ENCODE measurements around the gene IPO5.

DNA sequence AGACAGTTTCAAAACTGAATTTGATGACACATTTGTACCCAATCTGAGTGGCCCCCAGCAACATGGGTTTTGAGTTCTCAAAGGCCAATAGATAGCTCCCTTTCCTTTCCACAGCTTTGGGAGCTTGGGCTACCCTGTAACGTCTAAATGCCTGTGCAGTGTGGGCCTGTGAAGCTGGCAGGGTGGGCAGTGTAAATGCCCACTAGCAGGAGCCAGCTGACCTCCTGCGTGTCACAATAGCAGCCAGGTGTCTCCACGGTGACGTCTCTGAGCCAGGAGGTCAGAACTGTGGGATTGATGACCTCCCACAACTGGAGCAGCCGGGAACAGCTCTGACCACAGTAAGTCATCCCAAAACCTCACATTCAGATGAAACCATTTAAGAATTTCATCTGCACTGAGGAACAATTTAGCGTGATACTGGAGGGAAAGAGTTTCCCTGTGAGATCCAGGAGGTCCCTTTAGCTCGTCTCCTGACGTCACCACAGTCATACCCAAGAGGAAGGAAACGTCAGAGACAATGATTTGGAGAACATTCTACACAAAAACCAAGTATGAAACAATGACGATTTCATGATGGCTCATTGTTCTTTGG lies at the start of gene IPO5:
- TF ChIP-seq, protein P1, sequence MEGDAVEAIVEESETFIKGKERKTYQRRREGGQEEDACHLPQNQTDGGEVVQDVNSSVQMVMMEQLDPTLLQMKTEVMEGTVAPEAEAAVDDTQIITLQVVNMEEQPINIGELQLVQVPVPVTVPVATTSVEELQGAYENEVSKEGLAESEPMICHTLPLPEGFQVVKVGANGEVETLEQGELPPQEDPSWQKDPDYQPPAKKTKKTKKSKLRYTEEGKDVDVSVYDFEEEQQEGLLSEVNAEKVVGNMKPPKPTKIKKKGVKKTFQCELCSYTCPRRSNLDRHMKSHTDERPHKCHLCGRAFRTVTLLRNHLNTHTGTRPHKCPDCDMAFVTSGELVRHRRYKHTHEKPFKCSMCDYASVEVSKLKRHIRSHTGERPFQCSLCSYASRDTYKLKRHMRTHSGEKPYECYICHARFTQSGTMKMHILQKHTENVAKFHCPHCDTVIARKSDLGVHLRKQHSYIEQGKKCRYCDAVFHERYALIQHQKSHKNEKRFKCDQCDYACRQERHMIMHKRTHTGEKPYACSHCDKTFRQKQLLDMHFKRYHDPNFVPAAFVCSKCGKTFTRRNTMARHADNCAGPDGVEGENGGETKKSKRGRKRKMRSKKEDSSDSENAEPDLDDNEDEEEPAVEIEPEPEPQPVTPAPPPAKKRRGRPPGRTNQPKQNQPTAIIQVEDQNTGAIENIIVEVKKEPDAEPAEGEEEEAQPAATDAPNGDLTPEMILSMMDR (IDR thresholded peaks at IDR 0.05), result no peak
- TF ChIP-seq YY1 (IDR thresholded peaks at IDR 0.05; ENCODE audit: low read depth) (no peak), EZH2phosphoT487 (IDR thresholded peaks at IDR 0.05; ENCODE audit: borderline replicate concordance, low read depth) (no peak), SMC3 (IDR thresholded peaks at IDR 0.05; ENCODE audit: low read depth, low read length) (no peak), POLR2AphosphoS5 (IDR thresholded peaks at IDR 0.05; ENCODE audit: low read depth, low read length) (no peak), CHD2 (IDR thresholded peaks at IDR 0.05; ENCODE audit: low read length, partially characterized antibody) (no peak), FOXJ3 (CRISPR knock-in tag; IDR thresholded peaks at IDR 0.05) (no peak), EP300 (IDR thresholded peaks at IDR 0.05; ENCODE audit: borderline replicate concordance in 1 of 2, low read depth in 1 of 2, low read length in 1 of 2) (no peak), GABPA (IDR thresholded peaks at IDR 0.05; ENCODE audit: low read depth) (no peak), ELF1 (IDR thresholded peaks at IDR 0.05) (no peak), RFX5 (IDR thresholded peaks at IDR 0.05; ENCODE audit: low read length) (no peak), TAF1 (IDR thresholded peaks at IDR 0.05; ENCODE audit: borderline replicate concordance, low read depth, low read length) (no peak)
- TF ChIP-seq, protein P2, sequence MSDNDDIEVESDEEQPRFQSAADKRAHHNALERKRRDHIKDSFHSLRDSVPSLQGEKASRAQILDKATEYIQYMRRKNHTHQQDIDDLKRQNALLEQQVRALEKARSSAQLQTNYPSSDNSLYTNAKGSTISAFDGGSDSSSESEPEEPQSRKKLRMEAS (IDR thresholded peaks at IDR 0.05; ENCODE audit: low read depth), result no peak

Measured in SK-N-SH (cell line).